NCI-H1092 (cell line): ENCODE data around the gene COL4A1.

Experiments
- DNase-seq: peaks from one replicate; lab custom pipeline; 2025; lab: John Stamatoyannopoulos, UW

The COL4A1 gene

GRCh38 chr13:110221406-110222117 lies 85.4 kb downstream of the COL4A1 start:
- DNase-seq, result no peak

GRCh38 chr13:110220471-110220870 lies 86.5 kb downstream of the COL4A1 start:
- no peak for DNase-seq

GRCh38 chr13:110218581-110219201 lies 88.3 kb downstream of the COL4A1 start:
- no peak for DNase-seq

- no peak for DNase-seq
These were observed 89.1 kb downstream of the COL4A1 start for GRCh38 chr13:110217811-110218210.

GRCh38 chr13:110217085-110217484 lies 89.9 kb downstream of the COL4A1 start:
- DNase-seq, result no peak

- DNase-seq, result no peak
These were observed 90.4 kb downstream of the COL4A1 start for GRCh38 chr13:110216398-110217041.

GRCh38 chr13:110216006-110216397 lies 91.0 kb downstream of the COL4A1 start:
- no peak for DNase-seq

- DNase-seq, result no peak
These were observed 91.4 kb downstream of the COL4A1 start for GRCh38 chr13:110215606-110216005.

- no peak for DNase-seq
These were observed 92.3 kb downstream of the COL4A1 start for GRCh38 chr13:110214637-110215036.

GRCh38 chr13:110213461-110214074 lies 93.4 kb downstream of the COL4A1 start:
- DNase-seq, result no peak

- DNase-seq, result no peak
These were observed 94.4 kb downstream of the COL4A1 start for GRCh38 chr13:110212529-110212928.

GRCh38 chr13:110211735-110212134 lies 95.2 kb downstream of the COL4A1 start:
- no peak for DNase-seq

GRCh38 chr13:110211046-110211445 lies 95.9 kb downstream of the COL4A1 start:
- DNase-seq, result no peak

GRCh38 chr13:110210604-110210985 lies 96.4 kb downstream of the COL4A1 start:
- no peak for DNase-seq

- DNase-seq, result no peak
These were observed 96.9 kb downstream of the COL4A1 start for GRCh38 chr13:110209950-110210603.

GRCh38 chr13:110208116-110208515 lies 98.8 kb downstream of the COL4A1 start:
- no peak for DNase-seq

- DNase-seq, result no peak
These were observed 100.0 kb downstream of the COL4A1 start for GRCh38 chr13:110206996-110207395.

- no peak for DNase-seq
These were observed 100.8 kb downstream of the COL4A1 start for GRCh38 chr13:110206185-110206584.

- DNase-seq, result no peak
These were observed 105.8 kb downstream of the COL4A1 start for GRCh38 chr13:110201114-110201513.

GRCh38 chr13:110200276-110200870 lies 106.6 kb downstream of the COL4A1 start:
- DNase-seq, result no peak

- DNase-seq, result no peak
These were observed 107.7 kb downstream of the COL4A1 start for GRCh38 chr13:110199046-110199831.
